Keratinocyte (primary cell): ENCODE measurements around the gene KCNG1.

Experiments
- EZH2 ChIP-seq: IDR thresholded peaks from one replicate; pipeline ENCODE4 v1.6.1; 2012; ENCODE audit warnings: inconsistent platforms, mild to moderate bottlenecking, low read length, moderate library complexity
- TF ChIP-seq, protein P1 (sequence below), 3 experiments: IDR thresholded peaks in 1 of 3; conservative IDR thresholded peaks in 1 of 3; optimal IDR thresholded peaks in 1 of 3; 2 replicates in 2 of 3; 3 replicates in 1 of 3; pipeline versions ENCODE3 to v1.5.1; 2011; ENCODE audit warnings: low read length in 3 of 3, mild to moderate bottlenecking in 3 of 3, moderate library complexity in 2 of 3, control low read depth in 1 of 3, inconsistent platforms in 1 of 3; ENCODE audit not compliant: insufficient read depth in 2 of 3; ENCODE audit errors: extremely low read depth in 1 of 3

DNA sequence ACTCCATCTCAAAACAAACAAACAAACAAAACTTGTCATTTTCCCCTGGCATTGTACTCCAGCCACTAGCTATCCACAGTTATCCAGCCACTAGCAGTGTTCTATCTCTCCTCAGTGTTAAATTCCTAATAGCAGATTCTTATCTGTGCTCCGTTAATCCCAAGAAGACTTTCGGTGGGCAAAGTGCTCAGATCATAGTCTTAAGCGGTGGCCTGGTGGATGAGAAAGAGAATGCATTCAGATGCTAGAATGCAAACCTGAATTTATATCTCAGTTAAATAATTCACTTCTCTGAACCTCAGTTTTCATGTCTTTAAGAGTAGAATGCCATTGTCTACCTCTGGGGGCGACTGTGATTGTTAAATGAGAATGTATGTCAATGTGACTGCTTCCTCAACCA is 47.7 kb upstream of the KCNG1 start:
- TF ChIP-seq, protein P1, sequence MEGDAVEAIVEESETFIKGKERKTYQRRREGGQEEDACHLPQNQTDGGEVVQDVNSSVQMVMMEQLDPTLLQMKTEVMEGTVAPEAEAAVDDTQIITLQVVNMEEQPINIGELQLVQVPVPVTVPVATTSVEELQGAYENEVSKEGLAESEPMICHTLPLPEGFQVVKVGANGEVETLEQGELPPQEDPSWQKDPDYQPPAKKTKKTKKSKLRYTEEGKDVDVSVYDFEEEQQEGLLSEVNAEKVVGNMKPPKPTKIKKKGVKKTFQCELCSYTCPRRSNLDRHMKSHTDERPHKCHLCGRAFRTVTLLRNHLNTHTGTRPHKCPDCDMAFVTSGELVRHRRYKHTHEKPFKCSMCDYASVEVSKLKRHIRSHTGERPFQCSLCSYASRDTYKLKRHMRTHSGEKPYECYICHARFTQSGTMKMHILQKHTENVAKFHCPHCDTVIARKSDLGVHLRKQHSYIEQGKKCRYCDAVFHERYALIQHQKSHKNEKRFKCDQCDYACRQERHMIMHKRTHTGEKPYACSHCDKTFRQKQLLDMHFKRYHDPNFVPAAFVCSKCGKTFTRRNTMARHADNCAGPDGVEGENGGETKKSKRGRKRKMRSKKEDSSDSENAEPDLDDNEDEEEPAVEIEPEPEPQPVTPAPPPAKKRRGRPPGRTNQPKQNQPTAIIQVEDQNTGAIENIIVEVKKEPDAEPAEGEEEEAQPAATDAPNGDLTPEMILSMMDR (optimal IDR thresholded peaks at IDR 0.05 in 1 of 3, IDR thresholded peaks at IDR 0.05 in 1 of 3, conservative IDR thresholded peaks at IDR 0.05 in 1 of 3; ENCODE audit: extremely low read depth in 1 of 3, insufficient read depth in 2 of 3, low read length in 3 of 3) = no peak
- no peak for TF ChIP-seq EZH2
